Skeletal muscle satellite cell (primary cell): ENCODE measurements around the gene AP2S1. TPM values are rescaled to one million over a fixed set of nuclear protein-coding genes. Genes with fewer than 3 reads are reported as not detected.

Source experiments
- H3K27me3 ChIP-seq: 2 replicates; pipeline ENCODE4 v1.7.0; 2013; ENCODE audit warnings: low read length; ENCODE audit not compliant: control insufficient read depth, insufficient read depth
- H3K36me3 ChIP-seq: 2 replicates; pipeline ENCODE4 v1.7.0; 2013; ENCODE audit warnings: mild to moderate bottlenecking, control low read depth, low read length; ENCODE audit not compliant: insufficient read depth
- H3K4me1 ChIP-seq: 2 replicates; pipeline ENCODE4 v1.7.0; 2013; ENCODE audit warnings: low read length; ENCODE audit not compliant: control insufficient read depth, insufficient read depth
- H3K4me2 ChIP-seq: 2 replicates; pipeline ENCODE4 v1.7.0; 2013; ENCODE audit warnings: mild to moderate bottlenecking, low read length
- H3K4me3 ChIP-seq: 2 replicates; pipeline ENCODE4 v1.7.0; 2013; ENCODE audit warnings: low read length
- H3K9ac ChIP-seq: 2 replicates; pipeline ENCODE4 v1.7.0; 2013; ENCODE audit warnings: mild to moderate bottlenecking, low read depth, low read length, moderate library complexity
- H3K9me3 ChIP-seq: replicated peaks from 2 replicates; pipeline ENCODE4 v1.7.0; 2013; ENCODE audit warnings: mild to moderate bottlenecking, control low read depth, low read length
- small RNA-seq: library from RNA; depleted of rRNA; stranded (forward); fragments of <200 nt; gene quantifications from one replicate; pipeline ENCODE3, GENCODE V24; 2012

Gene AP2S1

DNA sequence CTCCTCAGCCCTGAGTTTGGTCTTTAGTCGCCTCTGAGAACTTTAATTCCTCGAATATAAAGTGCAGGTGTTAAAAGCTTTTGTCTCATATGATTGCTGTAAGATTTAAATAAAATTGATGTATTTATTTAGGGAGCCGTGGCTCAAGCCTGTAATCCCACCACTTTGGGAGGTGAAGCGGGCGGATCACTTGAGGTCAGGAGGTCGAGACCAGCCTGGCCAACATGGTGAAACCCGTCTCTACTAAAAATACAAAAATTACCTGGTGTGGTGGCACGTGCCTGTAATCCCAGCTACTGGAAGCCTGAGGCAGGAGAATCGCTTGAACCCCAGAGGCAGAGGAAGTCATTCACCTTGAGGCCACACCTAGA, 61.7 kb downstream of the AP2S1 start:
- Histone ChIP-seq H3K27me3 (no peaks in the 10 kb centered on the region), H3K9ac (no peak overlapping the region), H3K4me1 (peaks cover 34% of the 10 kb centered on the region), H3K4me3 (no peak overlapping the region), H3K4me2 (peak overlapping the region; percentile 37), H3K9me3 (no peaks in the 10 kb centered on the region), H3K36me3 (peaks cover 5% of the 10 kb centered on the region)

DNA sequence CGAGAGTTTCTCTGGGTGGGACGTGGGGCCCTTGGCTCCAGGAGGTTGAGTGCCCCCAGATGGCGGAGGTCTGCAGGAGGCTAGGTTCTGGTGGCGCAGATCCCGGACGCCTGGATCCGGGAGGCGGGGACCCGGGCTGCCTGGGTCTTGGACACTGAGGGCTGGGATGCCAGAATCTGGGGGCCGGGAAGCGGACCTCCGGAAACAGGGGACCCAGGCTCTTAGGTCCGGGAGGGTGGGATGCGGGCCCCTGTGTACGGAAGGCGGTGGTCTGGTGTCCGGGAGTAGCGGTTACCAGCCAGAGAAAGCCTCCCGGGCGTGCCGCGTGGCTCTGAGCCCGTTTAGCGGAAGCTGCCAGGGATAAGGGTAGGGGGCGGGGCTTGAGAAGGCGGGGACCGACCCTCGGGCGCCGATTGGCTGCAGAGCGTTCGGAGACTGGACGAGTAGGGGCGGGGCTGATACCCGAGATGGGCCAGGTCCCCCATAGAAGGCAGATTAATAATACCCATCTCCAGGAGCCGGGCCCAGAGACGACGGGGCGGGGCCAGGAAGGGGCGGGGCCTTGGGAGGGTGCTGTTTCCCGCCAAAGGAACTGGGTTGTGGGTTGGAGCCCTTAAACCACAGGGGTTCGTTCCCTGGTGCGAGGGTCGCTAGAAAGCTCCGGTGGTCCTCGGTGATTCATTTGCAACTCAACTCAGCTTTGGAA, 62.2 kb downstream of the AP2S1 start, which contains the start of gene SLC1A5:
SLC1A5 (minus strand) TSS at position 333 of the 706 bp plus-strand sequence. CDS start 629 bp downstream, outside the sequence.
- Histone ChIP-seq H3K36me3 (peaks cover 11% of the 10 kb centered on the region), H3K4me2 (peak within 1 kb of the TSS; percentile 93), H3K27me3 (no peaks in the 10 kb centered on the region), H3K4me3 (peak within 1 kb of the TSS; percentile 84), H3K9me3 (no peaks in the 10 kb centered on the region), H3K4me1 (peaks cover 37% of the 10 kb centered on the region), H3K9ac (peak within 1 kb of the TSS; percentile 92)

Small RNA genes within 50 kb of the gene (small RNA-seq; reads per million reads assigned to genes)
- not detected for gene AC008622.3
- gene HNRNPMP2: not detected
